ENCODE results near the gene TENT5A.

Gene TENT5A

DNA sequence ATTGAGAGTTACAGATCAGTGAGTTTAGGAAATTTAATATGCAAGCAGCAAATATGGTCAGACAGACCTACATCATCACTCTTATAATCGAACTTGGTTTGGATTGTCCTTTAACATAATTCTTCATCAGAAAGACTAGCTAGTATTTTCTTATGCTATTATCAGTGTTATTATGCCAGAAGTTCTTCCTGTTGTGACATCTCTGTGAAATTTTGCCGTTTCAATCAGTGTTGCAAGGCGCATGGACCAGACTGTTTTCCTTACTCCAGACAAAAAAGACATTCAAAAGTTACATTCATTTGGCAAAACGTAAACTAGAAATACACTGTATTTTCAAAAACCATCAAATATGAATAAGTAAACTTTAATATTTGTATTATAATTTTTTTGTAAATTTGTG, 5.7 kb upstream of the TENT5A start:
- Histone ChIP-seq H3K36me3 (replicated peaks; ENCODE audit: low read depth, low read length) (no peaks in the 10 kb centered on the region), H3K27me3 (ENCODE audit: low read depth, low read length) (no peaks in the 10 kb centered on the region), H3K79me2 (ENCODE audit: low read length) (no peaks in the 10 kb centered on the region), H2AFZ (ENCODE audit: low read depth, low read length) (no peak overlapping the region), H3K9ac (ENCODE audit: low read length) (no peak overlapping the region), H3K27ac (ENCODE audit: low read length) (no peak overlapping the region), H3K4me2 (ENCODE audit: low read length) (no peak overlapping the region), H3K9me3 (ENCODE audit: insufficient read depth, low read length) (no peaks in the 10 kb centered on the region), H3K4me3 (ENCODE audit: low read length) (no peak overlapping the region), H4K20me1 (ENCODE audit: insufficient read depth, low read length) (no peaks in the 10 kb centered on the region), H3K4me1 (ENCODE audit: low read length) (peaks cover 12% of the 10 kb centered on the region)
- TF ChIP-seq, protein P1, sequence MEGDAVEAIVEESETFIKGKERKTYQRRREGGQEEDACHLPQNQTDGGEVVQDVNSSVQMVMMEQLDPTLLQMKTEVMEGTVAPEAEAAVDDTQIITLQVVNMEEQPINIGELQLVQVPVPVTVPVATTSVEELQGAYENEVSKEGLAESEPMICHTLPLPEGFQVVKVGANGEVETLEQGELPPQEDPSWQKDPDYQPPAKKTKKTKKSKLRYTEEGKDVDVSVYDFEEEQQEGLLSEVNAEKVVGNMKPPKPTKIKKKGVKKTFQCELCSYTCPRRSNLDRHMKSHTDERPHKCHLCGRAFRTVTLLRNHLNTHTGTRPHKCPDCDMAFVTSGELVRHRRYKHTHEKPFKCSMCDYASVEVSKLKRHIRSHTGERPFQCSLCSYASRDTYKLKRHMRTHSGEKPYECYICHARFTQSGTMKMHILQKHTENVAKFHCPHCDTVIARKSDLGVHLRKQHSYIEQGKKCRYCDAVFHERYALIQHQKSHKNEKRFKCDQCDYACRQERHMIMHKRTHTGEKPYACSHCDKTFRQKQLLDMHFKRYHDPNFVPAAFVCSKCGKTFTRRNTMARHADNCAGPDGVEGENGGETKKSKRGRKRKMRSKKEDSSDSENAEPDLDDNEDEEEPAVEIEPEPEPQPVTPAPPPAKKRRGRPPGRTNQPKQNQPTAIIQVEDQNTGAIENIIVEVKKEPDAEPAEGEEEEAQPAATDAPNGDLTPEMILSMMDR (IDR thresholded peaks at IDR 0.05; ENCODE audit: low read depth, low read length) = no peak
- TF ChIP-seq EZH2phosphoT487 (IDR thresholded peaks at IDR 0.05; ENCODE audit: low read depth) = no peak

DNA sequence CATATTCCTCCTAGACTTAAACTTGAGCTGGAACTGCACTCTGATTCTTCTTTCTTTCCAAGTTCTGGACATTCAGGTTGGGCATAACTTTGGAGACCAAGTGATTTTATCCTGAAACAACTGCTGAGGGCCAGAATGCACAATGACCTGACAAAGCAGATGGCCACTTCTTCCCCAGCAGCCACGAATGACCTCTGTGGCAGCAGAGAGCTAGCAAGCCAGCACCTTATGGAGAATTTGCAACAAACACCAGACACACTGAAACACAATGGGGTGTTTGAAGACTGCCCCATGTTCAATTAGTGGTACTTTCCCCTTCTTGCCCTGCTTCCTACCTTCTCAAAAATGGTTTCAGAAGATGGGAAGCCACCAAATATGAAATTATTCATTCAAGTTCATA, 4.2 kb upstream of the TENT5A start:
- no peak for TF ChIP-seq EZH2phosphoT487 (IDR thresholded peaks at IDR 0.05; ENCODE audit: low read depth)
- TF ChIP-seq, protein P1 (IDR thresholded peaks at IDR 0.05; ENCODE audit: low read depth, low read length) = peak; percentile 12; the same call in 1 of the 2 replicates
- Histone ChIP-seq H4K20me1 (ENCODE audit: insufficient read depth, low read length) (no peaks in the 10 kb centered on the region), H3K4me2 (ENCODE audit: low read length) (no peak overlapping the region), H3K4me1 (ENCODE audit: low read length) (peaks cover 16% of the 10 kb centered on the region), H3K36me3 (replicated peaks; ENCODE audit: low read depth, low read length) (peaks cover 2% of the 10 kb centered on the region), H3K9ac (ENCODE audit: low read length) (no peak overlapping the region), H3K79me2 (ENCODE audit: low read length) (peaks cover 4% of the 10 kb centered on the region), H3K27me3 (ENCODE audit: low read depth, low read length) (no peaks in the 10 kb centered on the region), H3K9me3 (ENCODE audit: insufficient read depth, low read length) (no peaks in the 10 kb centered on the region), H3K27ac (ENCODE audit: low read length) (no peak overlapping the region), H2AFZ (ENCODE audit: low read depth, low read length) (no peak overlapping the region), H3K4me3 (ENCODE audit: low read length) (no peak overlapping the region)

DNA sequence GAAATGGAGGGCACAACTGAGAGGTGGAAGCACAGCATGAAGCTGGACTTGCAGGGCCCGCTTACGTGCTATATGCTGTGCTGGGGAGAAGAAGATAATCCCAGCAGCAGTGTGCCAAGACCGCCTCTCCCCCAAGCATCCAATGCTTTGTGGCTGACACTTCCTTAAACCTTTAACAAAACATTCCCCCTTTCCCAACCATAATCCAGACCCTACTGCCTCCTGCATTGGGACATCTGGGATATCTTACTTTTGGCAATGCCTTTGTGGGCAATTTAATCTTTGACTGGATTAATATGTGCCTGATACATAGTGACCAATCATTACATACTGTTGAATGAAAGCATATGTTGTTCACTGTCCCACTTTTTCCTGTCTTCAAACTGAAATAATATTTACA, 3.1 kb upstream of the TENT5A start:
- Histone ChIP-seq H2AFZ (ENCODE audit: low read depth, low read length) (no peak overlapping the region), H3K9ac (ENCODE audit: low read length) (no peak overlapping the region), H3K4me3 (ENCODE audit: low read length) (no peak overlapping the region), H3K27me3 (ENCODE audit: low read depth, low read length) (no peaks in the 10 kb centered on the region), H4K20me1 (ENCODE audit: insufficient read depth, low read length) (no peaks in the 10 kb centered on the region), H3K4me2 (ENCODE audit: low read length) (no peak overlapping the region), H3K27ac (ENCODE audit: low read length) (no peak overlapping the region), H3K79me2 (ENCODE audit: low read length) (peaks cover 14% of the 10 kb centered on the region), H3K9me3 (ENCODE audit: insufficient read depth, low read length) (no peaks in the 10 kb centered on the region), H3K36me3 (replicated peaks; ENCODE audit: low read depth, low read length) (peaks cover 12% of the 10 kb centered on the region), H3K4me1 (ENCODE audit: low read length) (peaks cover 27% of the 10 kb centered on the region)
- no peak for TF ChIP-seq EZH2phosphoT487 (IDR thresholded peaks at IDR 0.05; ENCODE audit: low read depth)
- TF ChIP-seq, protein P1 (IDR thresholded peaks at IDR 0.05; ENCODE audit: low read depth, low read length) = no peak

DNA sequence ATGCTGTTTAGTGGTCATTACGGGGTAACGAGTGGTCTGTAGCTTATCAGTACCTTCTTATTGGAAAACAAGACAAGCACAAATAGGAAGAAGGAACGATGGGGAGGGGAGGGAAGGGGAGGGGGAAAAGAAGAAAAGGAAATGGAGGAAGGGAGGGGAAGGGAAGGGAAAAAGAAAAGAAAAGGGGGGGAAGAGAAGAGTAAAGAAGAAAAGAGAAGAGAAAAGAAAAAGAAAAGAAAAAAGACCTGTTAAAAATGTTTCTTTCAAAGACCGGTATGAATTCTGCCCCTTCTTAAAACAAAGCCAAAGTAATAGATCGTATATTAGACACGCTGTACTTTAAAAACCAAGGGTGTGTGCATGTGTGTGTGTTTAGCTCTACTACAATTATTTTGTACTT, 2.4 kb upstream of the TENT5A start:
- Histone ChIP-seq H4K20me1 (ENCODE audit: insufficient read depth, low read length) (no peaks in the 10 kb centered on the region), H3K79me2 (ENCODE audit: low read length) (peaks cover 15% of the 10 kb centered on the region), H3K9ac (ENCODE audit: low read length) (no peak overlapping the region), H3K4me2 (ENCODE audit: low read length) (no peak overlapping the region), H3K27ac (ENCODE audit: low read length) (no peak overlapping the region), H2AFZ (ENCODE audit: low read depth, low read length) (no peak overlapping the region), H3K27me3 (ENCODE audit: low read depth, low read length) (no peaks in the 10 kb centered on the region), H3K36me3 (replicated peaks; ENCODE audit: low read depth, low read length) (peaks cover 15% of the 10 kb centered on the region), H3K4me1 (ENCODE audit: low read length) (peaks cover 27% of the 10 kb centered on the region), H3K9me3 (ENCODE audit: insufficient read depth, low read length) (no peaks in the 10 kb centered on the region), H3K4me3 (ENCODE audit: low read length) (no peak overlapping the region)
- TF ChIP-seq EZH2phosphoT487 (IDR thresholded peaks at IDR 0.05; ENCODE audit: low read depth) = no peak
- TF ChIP-seq, protein P1 (IDR thresholded peaks at IDR 0.05; ENCODE audit: low read depth, low read length) = no peak

All from OCI-LY3 (cell line).